Stimulated activated CD8-positive, alpha-beta memory T cell treated with anti-CD3 and anti-CD28 coated beads, Interleukin-15, amount 100 ng/mL, for 48 hours (primary cell): Measurements from ENCODE around the gene EGR2.

Source experiments
- DNase-seq, 2 donors: peaks; one replicate each; pipeline ENCODE4 v3.0.0-alpha.2; 2020; ENCODE audit warnings: low read depth in 2 of 2

Gene EGR2

DNA sequence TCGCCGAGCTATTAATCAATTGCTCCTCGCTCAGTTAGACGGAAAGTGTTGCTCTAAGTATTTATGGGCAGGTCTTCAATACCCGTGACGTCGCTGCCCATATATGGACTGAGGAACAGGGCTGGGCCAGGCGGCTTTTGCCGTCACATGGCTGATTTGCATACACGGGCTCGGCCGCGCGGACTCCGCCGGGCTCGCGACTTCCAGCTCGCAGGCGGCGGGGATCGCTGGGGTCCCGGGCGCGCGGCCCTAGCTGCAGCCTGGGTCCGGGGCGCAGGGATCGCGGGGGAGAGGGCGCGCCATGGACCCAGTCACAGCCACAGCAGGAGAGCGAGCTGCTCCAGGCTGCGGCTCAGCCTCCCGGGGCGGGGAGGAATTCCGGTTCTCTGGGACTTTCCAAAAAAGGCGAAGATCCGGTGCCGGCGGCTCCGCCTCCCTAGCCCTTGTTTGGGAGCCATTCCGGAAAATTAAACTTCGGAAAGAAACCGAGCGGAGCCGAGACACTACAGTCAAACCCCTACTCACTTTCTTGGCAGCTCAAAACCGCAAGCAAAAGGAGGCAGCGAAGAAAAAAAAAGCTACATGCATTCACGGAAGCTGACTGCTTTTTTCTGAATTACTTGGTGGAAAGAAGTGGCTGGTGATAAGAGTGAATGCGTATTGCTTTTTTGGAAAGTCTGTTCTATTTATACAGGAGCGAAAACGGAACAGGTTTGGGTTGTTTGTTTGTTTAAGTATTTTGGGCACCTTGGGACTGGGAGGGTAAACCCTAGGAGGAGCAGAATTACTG, at the start of gene EGR2:
TSS of gene EGR2 (minus strand) at position 36 of the 790 bp plus-strand sequence. CDS start 337 bp downstream, outside the sequence.
- peak; percentile 89 for DNase-seq

DNA sequence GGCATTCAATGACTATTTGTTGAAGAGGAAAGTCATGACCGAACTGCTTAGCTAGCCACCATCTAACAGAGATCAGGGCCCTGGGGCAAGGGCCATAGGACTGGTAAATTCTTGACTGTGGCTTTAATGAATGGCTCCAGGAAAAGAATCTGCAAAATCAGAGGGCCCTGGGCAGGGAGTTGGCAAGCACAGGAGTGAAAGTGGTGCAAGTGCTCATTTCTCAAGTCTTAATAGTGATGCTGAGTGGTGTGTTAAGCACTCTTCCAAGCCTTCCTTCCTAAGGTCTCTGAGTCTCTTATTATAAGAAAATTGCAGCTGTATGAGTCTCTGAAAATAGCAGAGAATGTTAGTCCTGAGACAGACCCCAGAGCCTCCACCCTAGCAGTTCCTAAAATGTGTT, 46.3 kb upstream of the EGR2 start:
- DNase-seq, result no peak

DNA sequence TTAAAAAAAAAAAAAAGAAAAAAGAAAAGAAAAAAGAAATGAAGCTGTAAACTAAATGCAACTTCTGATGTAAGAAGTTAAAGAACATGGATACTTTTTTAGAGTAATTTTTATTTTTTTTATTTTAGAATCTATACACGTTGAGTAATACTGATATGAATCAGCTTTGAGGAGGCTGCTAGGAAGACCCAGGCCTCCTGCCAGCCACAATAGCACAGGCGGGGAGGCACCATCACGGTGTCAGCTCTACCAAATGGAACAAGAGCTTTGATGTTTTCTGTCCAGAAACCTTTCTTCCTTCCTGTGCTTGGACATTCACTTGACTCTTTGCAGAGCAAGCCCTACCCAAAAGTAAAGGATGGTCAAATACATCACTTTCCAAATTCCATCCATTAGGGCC, 45.3 kb upstream of the EGR2 start:
- DNase-seq, result no peak

DNA sequence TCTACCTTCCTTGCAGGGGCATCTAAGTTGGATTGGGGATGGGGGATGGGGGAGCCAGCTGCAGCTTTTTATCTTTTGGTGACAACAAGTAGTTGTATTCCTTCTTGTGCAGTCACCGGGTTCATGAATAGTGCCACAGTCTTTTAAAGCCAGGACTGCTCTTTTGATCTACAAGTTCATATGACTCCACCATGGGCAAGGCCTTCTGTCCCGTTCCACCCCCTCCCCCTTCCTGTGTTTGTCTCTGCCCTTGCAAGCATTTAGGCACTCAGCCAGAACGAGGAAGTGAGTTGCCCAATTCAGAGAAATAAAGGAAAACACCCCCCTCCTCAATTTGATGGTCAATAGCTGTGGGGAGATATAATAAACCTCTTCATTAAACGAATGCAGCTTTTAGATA, 44.8 kb upstream of the EGR2 start:
- DNase-seq, result no peak

DNA sequence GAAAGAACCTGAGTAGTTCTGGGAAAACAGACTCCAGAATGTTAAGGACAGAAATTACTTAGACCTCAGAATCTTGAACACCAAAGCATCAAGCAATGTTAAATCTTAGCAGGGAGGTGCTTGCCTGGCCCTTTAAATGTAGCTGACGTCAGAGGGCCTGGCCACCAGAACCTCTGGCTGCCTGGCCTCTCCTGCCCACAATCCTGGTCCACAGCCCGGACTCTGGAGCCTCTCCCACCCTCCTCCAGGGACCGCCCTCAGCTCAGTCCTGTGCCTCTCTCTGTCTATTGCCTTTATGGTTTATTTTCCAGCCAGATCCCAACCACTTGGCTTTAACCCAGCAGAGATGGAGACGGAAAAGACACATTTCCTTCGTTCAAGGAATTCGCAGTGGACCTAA, 42.2 kb upstream of the EGR2 start:
- no peak for DNase-seq

DNA sequence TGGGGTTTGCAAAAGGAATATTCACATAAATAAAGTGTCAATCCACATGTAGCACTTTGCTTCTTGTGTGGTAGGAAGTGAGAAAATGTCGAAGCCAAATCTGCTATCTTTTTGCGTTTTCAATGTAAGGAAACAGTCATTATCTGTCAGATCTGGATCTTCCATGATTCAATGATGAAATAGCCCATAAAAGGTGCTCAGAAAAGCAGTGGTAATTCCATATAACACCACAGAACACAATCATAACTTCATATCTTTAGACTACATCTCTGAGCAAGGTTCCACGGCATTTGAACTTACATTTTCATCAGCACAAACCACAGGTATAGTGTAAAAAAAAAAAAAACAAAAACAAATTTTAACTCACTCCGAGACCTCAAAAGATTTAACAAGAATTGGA, 39.9 kb upstream of the EGR2 start:
- DNase-seq, result no peak

- peak; percentile 61 to 74 for DNase-seq
Observed at GRCh38 chr10:62853710-62854109, 37.5 kb upstream of the EGR2 start.

DNA sequence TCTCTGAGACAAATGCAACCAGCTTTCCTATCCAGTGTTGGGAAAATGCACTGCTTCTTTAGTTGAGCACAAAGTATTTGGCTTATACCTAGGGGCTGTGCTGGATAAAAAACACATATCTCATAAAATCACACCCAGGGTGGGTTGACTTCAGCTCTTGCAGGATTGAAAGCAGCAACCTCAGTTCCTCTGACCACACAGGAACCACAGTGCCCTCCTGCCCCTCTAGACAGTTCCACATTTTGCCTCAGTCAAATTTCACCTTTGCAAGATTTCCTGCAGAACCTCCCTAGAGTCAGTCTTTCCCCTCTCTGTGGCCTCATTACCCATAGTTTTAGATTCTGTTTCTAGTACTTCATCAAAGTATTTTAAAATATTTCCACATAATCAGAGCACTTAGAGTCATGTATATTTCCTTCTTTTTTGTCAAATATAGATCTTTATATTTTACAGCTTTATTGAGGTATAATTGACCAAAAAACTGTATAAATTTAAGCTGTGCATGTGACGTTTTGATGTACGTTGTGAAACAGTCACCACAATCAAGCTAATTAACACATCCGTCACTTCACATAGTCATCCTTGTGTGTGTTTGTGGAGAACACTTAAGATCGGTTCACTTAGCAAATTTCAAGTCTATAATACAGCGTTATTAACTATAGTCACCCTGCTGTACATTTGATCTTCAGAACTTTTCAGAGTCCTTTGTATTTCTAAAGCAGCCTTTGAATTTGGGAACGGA, 37.0 kb upstream of the EGR2 start:
- DNase-seq, result peak; percentile 59

- DNase-seq, result no peak
Observed at GRCh38 chr10:62851442-62851841, 35.3 kb upstream of the EGR2 start.

GRCh38 chr10:62850646-62851045, 34.5 kb upstream of the EGR2 start:
- no peak for DNase-seq

DNA sequence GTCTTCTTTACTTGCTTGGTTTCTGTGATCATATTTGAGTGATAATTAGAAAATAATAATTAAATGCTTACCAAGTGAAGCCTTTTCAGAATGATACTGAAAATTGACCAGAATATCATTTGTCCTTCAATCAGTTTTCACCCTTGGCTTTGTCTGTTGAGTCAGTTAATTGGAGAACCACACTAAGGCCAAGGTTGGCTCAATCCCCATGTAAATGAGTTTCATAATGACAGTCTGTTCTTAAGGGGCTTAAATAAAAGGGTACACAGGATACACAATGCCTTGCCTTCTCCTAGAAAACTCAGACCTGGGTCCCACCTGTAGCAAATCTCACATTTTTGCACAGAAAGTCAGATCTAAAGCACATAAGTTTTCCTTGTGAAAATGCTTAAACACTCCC, 31.3 kb upstream of the EGR2 start:
- DNase-seq, result no peak

GRCh38 chr10:62844280-62845011, 28.3 kb upstream of the EGR2 start:
- DNase-seq, result no peak

GRCh38 chr10:62843600-62843999, 27.4 kb upstream of the EGR2 start:
- DNase-seq, result no peak

DNA sequence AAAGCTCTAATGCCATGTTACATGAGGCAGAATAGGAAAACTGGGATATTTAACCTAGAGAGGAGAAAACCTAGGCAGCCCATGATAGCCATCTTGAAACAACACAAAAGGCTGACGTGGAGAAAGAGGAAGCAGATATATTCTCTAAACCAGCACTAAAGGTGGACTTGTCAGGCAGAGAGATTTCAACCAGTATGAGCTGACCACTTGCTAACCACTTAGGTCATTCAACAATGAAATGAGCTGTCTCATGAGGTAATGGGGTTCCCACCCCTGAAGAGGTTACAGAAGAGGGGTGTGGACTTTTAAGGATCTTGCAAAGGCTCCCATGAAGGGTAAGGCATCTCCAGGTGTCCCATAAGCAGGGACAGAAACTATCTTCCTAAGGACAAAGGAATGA, 26.8 kb upstream of the EGR2 start:
- no peak for DNase-seq

- DNase-seq, result no peak
Observed at GRCh38 chr10:62839590-62839989, 23.4 kb upstream of the EGR2 start.

DNA sequence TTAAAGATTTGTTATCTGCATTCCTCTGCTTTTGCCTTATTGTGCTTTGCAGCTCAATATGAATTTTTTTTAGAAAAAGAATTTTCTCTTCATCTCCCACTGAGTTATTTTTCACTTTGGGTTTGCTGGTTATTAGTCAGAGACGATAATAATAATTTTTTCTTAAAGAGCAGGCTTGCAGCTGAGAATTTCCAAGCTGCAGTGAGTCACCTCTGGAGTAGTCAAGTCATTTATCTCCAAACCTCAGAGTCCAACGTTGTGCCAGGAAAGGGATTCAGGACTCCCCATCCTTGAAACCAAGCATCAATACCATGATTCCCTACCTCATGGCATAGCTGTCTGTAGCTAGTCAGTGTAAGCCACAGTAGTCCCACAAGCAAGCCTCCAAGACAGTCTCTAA, 15.2 kb upstream of the EGR2 start:
- no peak for DNase-seq

DNA sequence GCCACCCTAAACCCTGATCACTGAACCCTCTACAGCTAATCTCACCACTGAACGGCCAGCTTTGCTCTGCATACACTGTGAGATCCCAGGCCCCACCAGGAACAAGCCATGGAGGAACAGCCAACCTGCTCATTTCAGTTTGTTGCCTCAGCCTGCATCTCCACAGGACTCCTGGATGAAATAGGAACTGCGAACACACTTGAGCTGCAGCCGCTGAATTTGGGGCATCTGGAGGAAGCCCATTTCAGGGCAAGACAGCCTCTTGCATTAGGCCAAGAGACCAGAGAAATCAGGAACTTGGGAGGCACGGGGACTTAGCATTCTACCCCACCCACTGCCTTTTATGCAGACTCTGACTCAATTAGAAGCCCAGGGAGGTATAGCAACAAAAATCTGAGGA, 14.5 kb upstream of the EGR2 start:
- DNase-seq, result no peak

DNA sequence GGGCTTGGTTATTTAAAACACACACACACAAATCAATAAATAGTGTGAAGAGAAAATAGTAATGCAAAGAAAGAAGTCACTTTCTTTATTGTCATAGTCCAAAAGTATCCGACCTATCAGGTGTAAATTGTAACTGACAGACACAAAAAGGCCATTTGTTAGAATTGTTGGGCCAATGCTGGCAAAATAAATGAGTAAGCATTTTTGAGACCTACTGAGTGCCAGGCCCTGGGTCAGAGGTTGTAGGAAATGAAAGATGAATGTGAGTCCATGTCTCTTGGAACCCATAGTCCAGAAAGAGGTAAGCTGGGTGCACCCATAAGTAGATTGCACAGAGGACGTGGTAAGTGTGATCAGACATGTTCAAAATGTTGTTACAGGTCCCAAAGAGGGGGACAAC, 13.5 kb upstream of the EGR2 start:
- no peak for DNase-seq

DNA sequence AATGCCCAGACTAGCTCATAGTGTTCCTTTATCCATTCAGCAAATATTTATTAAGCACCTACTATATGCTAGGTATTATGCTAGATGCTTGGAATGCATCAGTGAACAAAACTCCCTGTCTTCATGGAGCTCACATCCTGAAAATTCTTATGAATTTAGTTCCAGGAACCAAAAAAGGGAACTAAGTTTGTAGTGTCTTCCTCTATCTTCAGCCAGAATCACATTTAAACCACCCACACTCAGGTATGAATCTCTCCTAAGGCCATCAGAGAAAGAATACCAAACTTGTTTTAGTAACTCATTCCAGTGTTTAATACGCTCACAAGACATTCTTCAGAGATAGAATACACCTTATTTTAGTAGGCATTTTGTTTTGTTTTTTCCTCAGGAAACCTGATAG, 10.1 kb upstream of the EGR2 start:
- no peak for DNase-seq

DNA sequence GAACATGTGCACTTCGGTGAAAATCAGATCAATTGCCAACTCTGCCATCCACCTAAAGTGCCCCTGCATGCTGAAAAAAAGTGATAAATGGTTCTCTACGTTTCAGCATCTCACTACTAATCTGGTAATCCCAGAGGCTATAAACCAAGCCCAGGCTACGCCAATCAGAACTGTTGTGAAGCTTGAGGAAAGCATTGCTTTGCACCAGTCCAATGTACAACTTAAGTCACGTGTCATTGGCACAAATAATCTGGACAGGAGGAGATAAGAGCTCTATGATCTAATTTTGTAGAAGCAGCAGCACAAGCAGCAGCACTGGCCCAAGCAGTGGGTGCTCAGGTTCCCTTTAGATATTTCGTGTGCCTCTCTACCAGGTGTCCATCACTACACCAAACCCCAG, 4.4 kb upstream of the EGR2 start:
- DNase-seq, result no peak

DNA sequence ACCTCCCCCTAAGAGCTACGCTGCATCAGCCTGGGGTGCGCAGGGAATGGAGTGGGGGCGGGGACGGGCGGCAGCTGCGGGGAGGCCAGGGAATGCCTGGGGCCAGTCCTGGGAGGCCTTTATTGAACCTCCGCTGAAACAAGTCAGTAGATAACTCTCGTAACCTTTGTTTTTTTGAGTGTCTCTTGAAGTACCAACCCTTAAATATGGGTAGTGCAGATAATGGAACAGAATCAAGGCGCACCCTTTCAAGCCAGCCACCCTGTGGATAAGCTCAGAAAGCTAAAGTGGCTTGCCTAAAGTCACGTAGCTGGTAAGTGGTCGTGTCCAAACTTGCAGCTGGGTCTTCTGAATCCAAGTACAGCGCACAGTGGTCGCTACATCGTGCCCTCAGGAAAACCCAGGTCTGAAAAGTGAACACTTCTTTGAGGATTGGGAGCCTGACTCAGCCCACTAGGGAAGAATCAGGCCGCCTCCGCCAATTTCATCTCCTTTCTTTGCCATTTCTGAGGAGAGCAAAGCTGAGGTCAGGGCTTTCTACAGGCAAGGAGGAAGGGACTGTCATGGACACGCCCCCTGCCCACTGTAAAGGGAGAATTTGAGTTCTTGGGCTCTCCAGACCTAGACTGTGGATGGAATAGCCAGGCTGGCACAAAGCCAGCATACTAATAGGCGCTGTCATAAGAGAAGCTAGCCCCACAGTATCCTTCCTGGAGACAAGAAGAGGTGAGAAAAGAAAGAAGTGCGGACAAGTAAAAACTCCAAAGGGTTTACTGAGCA, 3.2 kb upstream of the EGR2 start:
- DNase-seq, result no peak
